ENCODE data around the gene MAPK7.

Gene MAPK7

DNA sequence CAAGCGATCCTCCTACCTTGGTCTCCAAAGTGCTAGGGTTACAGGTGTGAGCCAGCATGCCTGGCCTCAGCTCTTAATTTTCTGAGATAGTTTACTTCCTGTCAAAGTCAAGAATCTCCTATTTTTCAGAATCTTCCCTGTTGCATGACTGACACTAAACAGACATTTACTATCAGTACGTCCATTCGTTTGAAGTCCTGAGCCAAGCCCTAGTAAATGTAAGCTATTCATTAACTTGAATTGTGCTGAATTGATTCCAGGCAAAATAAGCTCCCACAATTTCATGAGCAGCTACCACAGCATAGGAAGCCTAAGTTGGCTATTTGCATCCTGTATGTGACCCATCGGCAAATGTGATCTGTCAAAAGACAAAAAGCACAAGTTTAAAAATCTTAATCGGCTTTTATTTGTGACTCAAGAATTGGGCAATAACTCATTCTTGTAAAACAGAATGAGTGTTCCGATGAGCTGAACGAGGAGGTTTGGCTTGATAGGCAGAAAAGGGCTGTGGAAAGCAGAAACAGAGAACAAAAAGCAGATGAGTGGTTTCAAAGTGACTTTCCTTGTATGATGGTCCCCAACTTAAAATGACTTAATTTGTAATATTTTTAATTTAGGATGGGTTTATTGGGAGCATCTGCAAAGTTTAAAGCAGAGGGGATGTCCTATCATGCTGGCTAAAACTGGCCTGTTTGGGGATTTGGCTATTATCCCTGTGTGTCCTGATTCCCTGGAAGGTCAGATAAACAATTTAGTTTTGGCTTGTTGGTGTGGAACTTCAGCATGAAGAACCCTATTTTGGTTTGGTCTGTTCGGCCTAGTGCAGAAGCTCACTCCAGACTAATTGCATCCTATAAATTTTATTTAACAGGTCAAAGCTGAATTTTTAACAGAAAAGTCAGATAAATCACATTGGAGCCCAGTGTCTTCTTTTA is 46.9 kb downstream of the MAPK7 start:
- DNase-seq, result no peak

DNA sequence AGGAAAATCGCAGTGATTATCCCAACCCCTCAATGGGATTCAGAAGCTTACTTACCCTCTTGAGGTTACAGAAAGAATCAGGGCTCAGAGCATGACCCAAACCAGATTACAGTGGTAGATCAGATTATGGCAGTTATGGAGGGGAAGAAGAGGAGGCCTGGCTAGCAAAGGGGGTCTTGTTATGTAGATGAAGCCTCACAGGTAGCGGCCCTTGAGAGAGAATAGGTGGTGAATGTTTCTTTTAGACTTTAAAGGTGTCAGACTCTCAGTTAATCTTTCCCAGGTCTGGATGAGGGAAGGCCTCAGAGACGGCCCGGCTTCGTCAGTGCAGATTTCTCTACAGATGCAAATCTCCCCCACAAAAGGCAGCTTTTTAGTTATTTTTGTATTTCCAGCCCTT is 48.3 kb downstream of the MAPK7 start:
- no peak for DNase-seq

DNA sequence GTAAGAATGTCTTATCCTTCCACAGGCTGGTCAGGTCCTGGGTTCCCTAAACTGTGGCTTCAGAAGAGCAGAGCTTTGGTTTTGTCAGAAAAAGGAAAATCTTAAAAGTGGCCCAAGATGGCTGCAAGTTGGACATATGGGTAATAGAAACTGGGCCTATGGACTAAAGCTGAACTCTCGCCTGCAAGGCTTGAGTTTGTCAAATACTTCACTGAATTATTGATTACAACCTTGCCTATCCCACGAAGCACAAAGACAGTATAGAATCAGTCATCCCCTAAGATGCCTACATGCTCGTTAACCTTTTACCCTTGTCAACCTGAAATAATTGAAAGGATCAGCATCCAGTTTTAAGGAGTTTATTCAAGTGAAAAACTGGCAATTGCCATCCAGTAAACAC is 53.4 kb downstream of the MAPK7 start:
- DNase-seq, result no peak
